GM19372 (cell line): ENCODE results near the gene SH3GLB2.
A peak's percentile ranks its signal among the peaks of the same experiment; 100 is the strongest.

ENCODE experiments used
- ATAC-seq: cut with Tn5 transposase; IDR thresholded peaks from one replicate; pipeline ENCODE4 v1.9.1; 2021; ENCODE audit warnings: mild to moderate bottlenecking, low read depth, moderate library complexity; ENCODE audit not compliant: unreplicated experiment

Gene SH3GLB2

GRCh38 chr9:129028192-129028966 lies at the start of gene SH3GLB2:
SH3GLB2 (minus strand) TSS chr9:129028331; CDS start chr9:129028154, 177 bp downstream.
- ATAC-seq = peak; percentile 79

GRCh38 chr9:129077236-129077635 lies 49.1 kb upstream of the SH3GLB2 start:
- ATAC-seq = no peak

GRCh38 chr9:129076640-129077037 lies 48.5 kb upstream of the SH3GLB2 start:
- no peak for ATAC-seq

- no peak for ATAC-seq
Measured at GRCh38 chr9:129075996-129076639, 48.0 kb upstream of the SH3GLB2 start.

GRCh38 chr9:129074106-129074505 lies 46.0 kb upstream of the SH3GLB2 start:
- ATAC-seq = no peak

- no peak for ATAC-seq
Measured at GRCh38 chr9:129073404-129073803, 45.3 kb upstream of the SH3GLB2 start.

GRCh38 chr9:129072171-129072570 lies 44.0 kb upstream of the SH3GLB2 start:
- ATAC-seq = no peak

- ATAC-seq = no peak
Measured at GRCh38 chr9:129071526-129072126, 43.5 kb upstream of the SH3GLB2 start.

GRCh38 chr9:129070696-129071525 lies 42.8 kb upstream of the SH3GLB2 start:
- ATAC-seq = no peak

- no peak for ATAC-seq
Measured at GRCh38 chr9:129069862-129070641, 41.9 kb upstream of the SH3GLB2 start.

GRCh38 chr9:129068990-129069861 lies 41.1 kb upstream of the SH3GLB2 start:
- no peak for ATAC-seq

GRCh38 chr9:129068110-129068509 lies 40.0 kb upstream of the SH3GLB2 start:
- ATAC-seq = no peak

GRCh38 chr9:129064499-129064908 lies 36.4 kb upstream of the SH3GLB2 start:
- ATAC-seq = no peak

- no peak for ATAC-seq
Measured at GRCh38 chr9:129063061-129063460, 34.9 kb upstream of the SH3GLB2 start.

GRCh38 chr9:129060991-129061390 lies 32.9 kb upstream of the SH3GLB2 start:
- ATAC-seq = no peak

- ATAC-seq = no peak
Measured at GRCh38 chr9:129059796-129060785, 32.0 kb upstream of the SH3GLB2 start.

- no peak for ATAC-seq
Measured at GRCh38 chr9:129058965-129059795, 31.0 kb upstream of the SH3GLB2 start.
